Heart right ventricle (tissue), 16 donors: Measurements from ENCODE around the gene RPGRIP1L. TPM values are rescaled to one million over a fixed set of nuclear protein-coding genes. Genes with fewer than 3 reads are reported as not detected.

Experiments
- ATAC-seq, 8 donors: fragments of 200-7000 bp; cut with Tn5 transposase; one replicate each; pipeline ENCODE4 v1.9.1; 2020; ENCODE audit warnings: mild to moderate bottlenecking in 8 of 8, moderate library complexity in 8 of 8, moderate number of reproducible peaks in 1 of 8
- DNase-seq, 2 donors: peaks; one replicate each; pipeline ENCODE4 v3.0.0-alpha.2; 2020
- H3K27ac ChIP-seq, 10 donors: fragments of 200-600 bp; sonication (generic) in 2 of 10; one replicate each; pipeline versions ENCODE4 v1.5.0 to v1.8.0; 2020 to 2022; ENCODE audit warnings: mild to moderate bottlenecking in 3 of 10
- H3K27me3 ChIP-seq, 7 donors: fragments of 200-600 bp; one replicate each; pipeline ENCODE4 v1.8.0; 2021 to 2022; ENCODE audit warnings: mild to moderate bottlenecking in 2 of 7
- H3K36me3 ChIP-seq, 9 donors: fragments of 200-600 bp; sonication (generic) in 1 of 9; one replicate each; pipeline versions ENCODE4 v1.5.0 to v1.8.0; 2020 to 2022; ENCODE audit warnings: mild to moderate bottlenecking in 2 of 9
- H3K4me1 ChIP-seq, 9 donors: fragments of 200-600 bp; sonication (generic) in 1 of 9; one replicate each; pipeline versions ENCODE4 v1.5.0 to v1.8.0; 2020 to 2022; ENCODE audit warnings: mild to moderate bottlenecking in 4 of 9
- H3K4me3 ChIP-seq, 10 donors: fragments of 200-600 bp; sonication (generic) in 2 of 10; one replicate each; pipeline versions ENCODE4 v1.5.0 to v1.8.0; 2020 to 2022; ENCODE audit warnings: mild to moderate bottlenecking in 7 of 10, moderate library complexity in 2 of 10
- H3K9me3 ChIP-seq, 11 donors: fragments of 200-600 bp in 10 of 11; sonication (generic) in 2 of 11; one replicate each; pipeline versions ENCODE4 v1.5.0 to v1.8.0; 2013 to 2022; ENCODE audit warnings: mild to moderate bottlenecking in 2 of 11, control low read depth in 1 of 11, moderate library complexity in 1 of 11
- CTCF ChIP-seq, 9 donors: fragments of 200-600 bp; sonication (generic) in 2 of 9; IDR thresholded peaks; one replicate each; pipeline versions ENCODE4 v1.5.0 to v1.8.0; 2021 to 2022; ENCODE audit warnings: antibody characterized with exemption in 9 of 9, mild to moderate bottlenecking in 5 of 9, moderate library complexity in 1 of 9
- WGBS, 2 donors: extraction: QIAGEN DNeasy Blood & Tissue Kit; methylation state at CpG; one replicate each; pipeline ENCODE4 v1.1.7; 2013; ENCODE audit warnings: inconsistent platforms in 1 of 2; 5-methylcytosine and 5-hydroxymethylcytosine counted together
- intact Hi-C, 10 donors: fragments of 100-400 bp; cut with DNase I; formaldehyde crosslinking; loops; one replicate each; pipeline versions ENCODE4 v1.11.1 to v1.14.2; 2022
- polyA plus RNA-seq, 2 donors: library from polyadenylated mRNA; stranded (reverse); fragments of 200-250 nt; gene quantifications; one replicate each; pipeline ENCODE4 v1.2.3, GENCODE V29; 2013
- total RNA-seq, 10 donors: library from RNA; stranded (reverse); fragmentation: NEBNext Ultra II Directional in 3 of 10; extraction: Animal tissue kit (Norgen Biotek cat#: 25700) in 3 of 10; gene quantifications; one replicate each; pipeline versions ENCODE4 v1.2.1 to v1.2.4, GENCODE V29; 2021 to 2023
- donor health status: Arrhythmogenic right ventricular cardiomyopathy.
- donor health status: ischemic (EF 13 %, LVEDD 7.1; RV severe dilation, severe dysfunction).
- donor health status: healthy with polysubstance abuse.
- donor health status: DM: no; HTN: yes; CAD: no.
- donor health status: DM: no; HTN: no; CAD: no.
- donor health status: ischemic (EF 25% LVEDD 6.9; RV normal size, moderate dysfunction).
- donor health status: ischemic (EF 25% LVEDD 5.7; RV mildly dilated, moderate dysfunction).
- donor health status: healthy.
- donor health status: DM: yes; HTN: yes; CAD: no.
- donor health status: Ischemic cardiomyopathy.
- donor health status: ischemic (EF 35%, LVEDD 5.7; RV mildly dilated, moderate dysfunction).
- donor health status: nonischemic (EF 11% LVEDD 7.7; RV severe dilation, severe dysfunction).
- donor health status: DM: yes; HTN: yes; CAD: no.
- donor health status: PGD.
- donor health status: ischemic (EF 29% LVEDD 5.4; RV normal size, mild dysfunction).
- donor health status: nonischemic (EF 23%, LVEDD 6.1; RV moderate dilation, normal function).

The RPGRIP1L gene
- total and polyA plus RNA-seq, 12 donors: 0.96 to 3.7 (median 2.4) TPM

DNA sequence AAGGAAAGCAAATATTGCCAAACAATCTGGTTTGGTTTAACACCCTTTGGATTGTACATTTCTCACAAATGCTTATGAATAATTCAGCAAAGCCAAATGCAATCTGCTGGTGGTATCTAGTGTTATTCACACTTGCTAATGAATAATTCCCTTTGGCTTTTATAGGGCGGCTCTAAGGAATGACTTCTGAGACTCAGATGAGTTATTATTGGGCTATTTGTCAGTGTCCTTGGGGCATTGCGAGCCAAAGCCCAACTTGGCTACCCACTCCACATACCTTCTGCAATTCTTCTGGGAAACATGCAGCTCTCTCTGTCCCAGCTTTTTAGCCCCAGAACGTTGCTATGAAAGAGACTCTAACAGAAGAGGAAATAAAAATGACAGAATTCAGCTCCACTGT, 41.4 kb upstream of the RPGRIP1L start:
- WGBS, 2 donors: 35 to 40% methylated on average over 3 of the region's 3 CpGs
- H3K4me3 ChIP-seq: no peak overlapping the region
- DNase-seq (no peak), ATAC-seq (peak in 4 of 8 donors; percentile 25 to 77 (median 52))
- H3K27me3 ChIP-seq: no peaks in the 10 kb centered on the region
- peaks cover 0 to 12% (median 0%) of the 10 kb centered on the region in 11 donors for H3K9me3 ChIP-seq
- peaks cover 0 to 46% (median 27%) of the 10 kb centered on the region in 9 donors for H3K4me1 ChIP-seq
- intact Hi-C loops: no loop called here
- peak overlapping the region in 1 of 10 donors; percentile 1 for H3K27ac ChIP-seq
- H3K36me3 ChIP-seq: no peaks in the 10 kb centered on the region
- TF ChIP-seq CTCF (IDR thresholded peaks at IDR 0.05): no peak

DNA sequence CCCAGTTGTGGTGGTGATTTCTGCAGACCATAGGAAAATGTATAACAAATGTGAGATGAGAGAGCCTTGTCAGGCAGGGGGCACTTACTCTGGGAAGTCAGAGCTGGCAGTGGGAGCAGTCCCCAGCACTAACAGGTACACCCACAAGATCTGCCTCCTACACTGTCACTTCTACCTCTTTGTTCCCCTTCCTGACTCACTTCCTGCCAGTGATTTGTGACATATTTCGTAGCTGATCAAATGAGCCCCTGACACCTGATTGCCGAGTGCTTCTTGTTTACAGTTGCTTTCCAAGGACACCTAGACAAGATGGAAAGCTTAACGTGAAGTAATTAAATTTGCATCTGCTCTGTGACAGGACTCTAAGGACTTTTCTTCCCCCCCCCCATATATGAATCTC, 40.8 kb upstream of the RPGRIP1L start:
- H3K36me3 ChIP-seq: no peaks in the 10 kb centered on the region
- peaks cover 0 to 12% (median 0%) of the 10 kb centered on the region in 11 donors for H3K9me3 ChIP-seq
- TF ChIP-seq CTCF (IDR thresholded peaks at IDR 0.05): no peak
- no peak for DNase-seq
- intact Hi-C loops: no loop called here
- H3K4me3 ChIP-seq: no peak overlapping the region
- WGBS, 2 donors: 54% methylated on average over 3 of the region's 3 CpGs
- no peak overlapping the region for H3K27ac ChIP-seq
- no peaks in the 10 kb centered on the region for H3K27me3 ChIP-seq
- no peak for ATAC-seq
- peaks cover 0 to 48% (median 27%) of the 10 kb centered on the region in 9 donors for H3K4me1 ChIP-seq

DNA sequence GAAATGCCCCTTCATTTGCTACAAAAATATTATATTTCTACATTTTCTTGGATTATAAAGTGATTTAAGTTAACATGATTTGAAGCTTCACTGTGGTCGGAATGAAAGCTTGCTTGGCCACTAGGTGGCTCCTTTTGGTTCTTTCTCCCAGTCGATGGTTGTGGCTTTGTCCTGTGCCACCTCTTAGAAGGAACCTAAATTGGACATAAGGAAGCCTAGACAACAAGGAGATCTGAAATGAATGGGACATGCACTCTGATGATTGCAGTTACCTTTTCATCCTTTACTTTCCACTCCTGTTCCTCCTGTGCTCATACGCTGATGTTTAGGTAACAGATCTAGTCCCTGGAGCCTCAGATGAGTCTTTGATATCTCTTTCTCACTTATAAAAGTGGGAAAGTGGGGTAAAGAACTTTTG, 39.5 kb upstream of the RPGRIP1L start:
- no peak for DNase-seq
- Histone ChIP-seq H3K9me3 (peaks cover 0 to 9% (median 0%) of the 10 kb centered on the region in 11 donors), H3K4me3 (no peak overlapping the region), H3K4me1 (peaks cover 0 to 48% (median 27%) of the 10 kb centered on the region in 9 donors), H3K36me3 (no peaks in the 10 kb centered on the region), H3K27me3 (no peaks in the 10 kb centered on the region), H3K27ac (no peak overlapping the region)
- WGBS, 2 donors: 71 to 77% methylated on average over 3 of the region's 3 CpGs
- intact Hi-C loops: no loop called here
- peak in 7 of 9 donors; percentile 40 to 63 (median 52) for TF ChIP-seq CTCF (IDR thresholded peaks at IDR 0.05)
- no peak for ATAC-seq

DNA sequence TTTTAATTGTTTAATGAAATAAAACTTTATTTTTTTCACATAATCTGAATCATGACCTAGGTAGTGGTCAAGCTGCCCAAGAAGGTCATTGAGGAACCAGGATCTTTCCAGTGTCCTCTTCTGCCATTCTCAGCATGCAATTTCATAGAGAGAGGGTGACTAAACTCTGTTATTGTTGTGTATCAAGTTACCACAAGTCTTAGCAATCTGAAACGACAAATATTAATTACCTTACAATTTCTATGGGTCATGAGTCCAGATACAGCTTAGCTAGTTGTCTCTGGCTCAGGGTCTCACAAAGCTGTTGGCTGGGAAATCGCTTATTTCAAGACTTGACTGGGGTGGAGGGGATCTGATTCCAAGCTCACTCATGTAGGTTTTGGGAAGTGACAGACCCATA, 37.9 kb upstream of the RPGRIP1L start:
- TF ChIP-seq CTCF (IDR thresholded peaks at IDR 0.05): no peak
- no peaks in the 10 kb centered on the region for H3K27me3 ChIP-seq
- H3K4me1 ChIP-seq: peaks cover 0 to 47% (median 27%) of the 10 kb centered on the region in 9 donors
- intact Hi-C loops: no loop called here
- no peak for ATAC-seq
- no peak overlapping the region for H3K27ac ChIP-seq
- H3K9me3 ChIP-seq: no peaks in the 10 kb centered on the region
- H3K4me3 ChIP-seq: no peak overlapping the region
- DNase-seq: no peak
- H3K36me3 ChIP-seq: no peaks in the 10 kb centered on the region
- WGBS, 2 donors: 94 to 98% methylated on average over 2 of the region's 2 CpGs
